ENCODE results near the gene HIP1.
"Not testable (repeated sequence)": the region's sequence is repeated elsewhere in the genome, so short reads cannot be mapped to it uniquely, and the experiment has no call there.

Gene HIP1

GRCh38 chr7:75738604-75738974 lies at the start of gene HIP1:
Gene HIP1 (minus strand): TSS chr7:75738941. CDS start chr7:75738920, 21 bp downstream.
- DNase-seq = no peak

GRCh38 chr7:75788154-75788847 lies 49.6 kb upstream of the HIP1 start:
- DNase-seq = not testable (repeated sequence)

DNA sequence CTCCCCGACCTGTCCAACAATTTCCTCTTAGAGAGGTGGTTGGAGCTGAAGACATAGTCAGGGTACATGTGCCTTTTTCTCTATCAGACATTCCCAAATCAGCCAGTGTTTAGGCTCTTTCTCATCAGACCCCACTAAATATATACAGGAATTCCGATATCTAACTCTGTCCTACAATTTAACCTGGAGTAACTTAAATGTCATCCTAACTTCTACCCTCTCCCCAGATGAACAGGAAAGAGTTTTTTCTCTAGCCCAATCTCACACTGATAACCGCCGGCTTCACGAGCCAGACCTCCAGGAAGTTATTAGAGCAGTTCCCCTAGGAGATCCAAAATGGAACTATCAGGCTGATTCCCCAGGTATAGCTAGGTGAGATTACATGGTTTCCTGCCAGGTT lies 44.3 kb upstream of the HIP1 start:
- DNase-seq = not testable (repeated sequence)

GRCh38 chr7:75780647-75781273 lies 42.0 kb upstream of the HIP1 start:
- not testable (repeated sequence) for DNase-seq

GRCh38 chr7:75779516-75779915 lies 40.8 kb upstream of the HIP1 start:
- not testable (repeated sequence) for DNase-seq

DNA sequence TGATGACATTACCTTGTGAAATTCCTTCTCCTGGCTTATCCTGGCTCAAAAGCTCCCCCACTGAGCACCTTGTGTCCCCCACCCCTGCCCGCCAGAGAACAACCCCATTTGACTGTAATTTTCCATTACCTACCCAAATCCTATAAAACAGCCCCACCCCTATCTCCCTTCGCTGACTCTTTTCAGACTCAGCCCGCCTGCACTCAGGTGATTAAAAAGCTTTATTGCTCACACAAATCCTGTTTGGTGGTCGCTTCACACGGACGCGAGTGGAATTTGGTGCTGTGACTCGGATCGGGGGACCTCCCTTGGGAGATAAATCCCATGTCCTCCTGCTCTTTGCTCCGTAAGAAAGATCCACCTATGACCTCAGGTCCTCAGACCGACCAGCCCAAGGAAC lies 40.3 kb upstream of the HIP1 start:
- DNase-seq = not testable (repeated sequence)

DNA sequence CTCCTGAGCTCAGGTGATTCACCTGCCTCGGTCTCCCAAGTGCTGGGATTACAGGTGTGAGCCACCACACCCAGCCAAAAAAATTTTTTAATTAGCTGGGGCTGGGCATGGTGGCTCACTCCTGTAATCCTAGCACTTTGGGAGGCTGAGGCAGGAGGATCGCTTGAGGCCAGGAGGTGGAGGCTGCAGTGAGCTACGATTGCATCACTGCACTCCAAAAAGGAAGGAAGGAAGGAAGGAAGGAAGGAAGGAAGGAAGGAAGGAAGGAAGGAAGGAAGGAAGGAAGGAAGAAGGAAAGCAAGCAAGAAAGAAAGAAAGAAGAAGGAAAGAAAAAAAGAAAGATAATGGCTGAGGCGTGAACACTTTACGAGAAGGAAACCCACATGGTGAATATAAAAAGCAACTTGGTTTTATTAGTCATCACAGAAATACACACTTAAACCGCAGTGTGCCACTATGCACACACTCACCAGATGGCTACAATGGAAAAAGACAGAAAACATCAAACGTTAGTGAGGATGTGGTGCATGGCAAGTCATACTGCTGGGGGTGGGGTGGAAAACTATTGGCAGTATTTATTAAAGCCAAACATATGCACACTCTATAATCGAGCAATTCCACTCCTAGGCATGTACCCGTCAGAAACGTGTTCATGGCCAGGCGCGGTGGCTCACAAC lies 37.7 kb upstream of the HIP1 start:
- peak; percentile 17 for DNase-seq

DNA sequence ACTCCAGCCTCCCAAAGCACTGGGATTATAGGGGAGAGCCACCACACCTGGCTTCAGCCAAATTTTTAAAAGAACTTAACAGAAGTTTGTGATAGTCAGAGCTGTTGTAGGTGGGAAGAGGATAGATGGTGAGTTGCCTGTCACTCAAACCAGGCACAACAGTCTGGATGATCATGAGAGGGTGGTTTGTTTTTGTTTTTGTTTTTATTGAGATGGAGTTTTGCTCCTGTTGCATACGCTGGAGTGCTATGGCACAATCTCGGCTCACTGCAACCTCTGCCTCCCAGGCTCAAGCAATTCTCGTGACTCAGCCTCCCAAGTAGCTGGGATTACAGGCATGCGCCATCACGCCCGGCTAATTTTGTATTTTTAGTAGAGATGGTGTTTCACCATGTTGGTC lies 35.2 kb upstream of the HIP1 start:
- not testable (repeated sequence) for DNase-seq

DNA sequence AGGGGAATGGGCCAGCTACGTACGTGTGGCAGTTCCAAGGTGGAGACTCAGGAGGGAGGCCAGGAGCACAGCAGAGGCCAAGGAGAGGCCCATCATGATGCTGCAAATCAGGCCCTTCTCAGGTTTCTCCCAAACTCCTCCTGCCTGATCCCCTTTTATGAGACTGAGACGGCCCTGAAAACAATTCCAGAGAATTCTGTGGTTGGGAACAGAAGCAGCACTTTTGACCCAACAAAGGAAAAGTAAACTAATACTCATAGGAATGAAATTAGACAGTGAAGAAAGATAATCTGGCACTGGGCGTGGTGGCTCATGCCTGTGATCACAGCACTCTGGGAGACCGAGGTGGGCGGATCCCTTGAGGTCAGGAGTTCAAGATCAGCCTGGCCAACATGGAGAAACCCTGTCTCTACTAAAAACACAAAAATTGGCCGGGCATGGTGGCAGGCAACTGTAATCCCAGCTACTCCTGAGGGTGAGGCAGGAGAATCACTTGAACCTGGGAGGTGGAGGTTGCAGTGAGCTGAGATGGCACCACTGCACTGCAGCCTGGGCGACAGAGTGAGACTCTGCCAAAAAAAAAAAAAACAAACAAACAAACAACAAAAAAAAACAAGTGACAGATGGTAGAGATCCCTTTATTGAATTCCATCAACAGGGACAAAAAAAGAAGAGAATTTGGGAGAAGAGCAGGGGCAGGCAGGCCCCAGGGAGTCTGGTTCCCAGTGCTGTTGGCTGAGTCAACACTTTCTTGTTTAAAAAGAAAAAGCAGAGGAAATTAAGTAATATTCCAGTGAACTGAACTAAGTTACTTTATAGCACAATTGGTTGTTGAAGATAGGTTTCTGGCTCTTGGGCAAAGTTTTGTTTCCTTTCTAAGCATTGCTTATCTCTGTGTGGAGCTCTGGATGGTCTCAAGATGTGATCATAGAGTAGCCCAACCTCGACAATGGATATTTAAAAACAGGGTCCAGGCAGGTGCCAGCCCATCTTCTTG lies 33.6 kb upstream of the HIP1 start, which contains the start of gene CCL26:
TSS of gene CCL26 (minus strand) at position 131 of the 997 bp plus-strand sequence. CDS start at position 96, 35 bp downstream.
- DNase-seq = no peak

- no peak for DNase-seq
These were observed 32.5 kb upstream of the HIP1 start for GRCh38 chr7:75771224-75771623.

DNA sequence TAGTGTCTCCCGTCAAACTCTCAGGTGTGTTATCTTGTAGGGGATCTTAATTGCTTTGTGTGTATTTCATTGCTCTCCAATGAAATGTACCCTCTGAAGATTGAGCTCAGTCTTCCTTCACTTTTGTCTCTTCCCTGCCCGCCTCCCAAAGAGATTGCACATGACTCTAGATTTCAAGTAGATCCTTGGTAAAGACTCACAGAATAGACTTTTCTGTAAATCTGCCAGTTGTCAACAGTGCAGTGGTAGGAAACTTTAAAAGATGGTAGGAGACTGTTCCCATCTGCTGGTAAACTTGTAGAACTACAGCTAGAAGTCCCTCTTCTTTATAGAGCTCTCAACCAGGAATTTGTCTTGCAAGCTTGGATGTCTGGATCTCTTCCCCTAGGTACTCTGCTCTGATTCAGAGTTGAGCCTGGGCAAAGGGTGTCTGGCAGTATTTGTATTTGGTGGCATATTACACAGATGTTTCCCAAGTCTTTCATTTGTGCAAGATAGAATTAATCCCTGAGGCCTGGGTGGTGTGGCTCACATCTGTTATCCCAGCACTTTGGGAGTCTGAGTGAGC lies 23.7 kb upstream of the HIP1 start:
- DNase-seq = peak; percentile 50

GRCh38 chr7:75761801-75762200 lies 23.1 kb upstream of the HIP1 start:
- DNase-seq = not testable (repeated sequence)

- DNase-seq = no peak
These were observed 19.8 kb upstream of the HIP1 start for GRCh38 chr7:75758491-75758890.

GRCh38 chr7:75757860-75758259 lies 19.1 kb upstream of the HIP1 start:
- DNase-seq = no peak

GRCh38 chr7:75756991-75757676 lies 18.4 kb upstream of the HIP1 start:
- DNase-seq = no peak

DNA sequence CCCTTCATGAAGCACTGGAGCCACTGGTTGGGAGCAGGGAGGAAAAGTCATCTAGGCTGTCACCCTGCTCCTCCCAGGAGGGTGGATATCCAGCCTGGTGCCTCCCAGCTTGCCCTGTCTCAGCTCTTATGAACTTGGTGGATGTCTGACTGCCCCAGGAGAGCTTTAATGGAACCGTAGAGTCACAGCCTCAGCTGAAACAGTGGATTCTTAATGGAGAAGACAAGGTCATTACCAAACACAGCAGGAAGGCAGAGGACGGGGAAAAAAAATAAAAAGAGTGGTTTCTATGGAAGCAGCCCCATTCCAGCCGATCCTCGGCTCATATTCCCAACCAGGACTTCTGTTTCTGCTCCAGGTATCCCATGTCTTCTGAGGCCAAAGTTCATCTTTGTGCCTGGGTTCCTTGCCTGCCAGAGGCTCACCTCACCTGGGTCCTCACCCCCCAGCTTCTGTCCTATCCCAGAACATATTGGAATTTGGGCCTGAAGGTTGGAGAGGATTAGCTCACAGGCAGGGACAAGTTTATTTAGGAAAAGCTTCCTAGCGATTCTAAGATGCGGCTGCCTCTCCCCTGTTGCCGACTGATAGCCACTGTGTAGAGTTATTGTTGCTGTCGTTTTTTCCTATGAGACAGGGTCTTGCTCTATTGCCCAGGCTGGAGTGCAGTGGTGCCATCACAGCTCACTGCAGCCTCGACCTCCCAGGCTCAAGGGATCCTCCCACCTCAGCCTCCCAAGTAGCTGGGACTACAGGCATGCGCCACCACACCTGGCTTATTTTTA lies 17.7 kb upstream of the HIP1 start:
- DNase-seq = no peak

GRCh38 chr7:75743455-75743859 lies 4.7 kb upstream of the HIP1 start:
- DNase-seq = no peak

DNA sequence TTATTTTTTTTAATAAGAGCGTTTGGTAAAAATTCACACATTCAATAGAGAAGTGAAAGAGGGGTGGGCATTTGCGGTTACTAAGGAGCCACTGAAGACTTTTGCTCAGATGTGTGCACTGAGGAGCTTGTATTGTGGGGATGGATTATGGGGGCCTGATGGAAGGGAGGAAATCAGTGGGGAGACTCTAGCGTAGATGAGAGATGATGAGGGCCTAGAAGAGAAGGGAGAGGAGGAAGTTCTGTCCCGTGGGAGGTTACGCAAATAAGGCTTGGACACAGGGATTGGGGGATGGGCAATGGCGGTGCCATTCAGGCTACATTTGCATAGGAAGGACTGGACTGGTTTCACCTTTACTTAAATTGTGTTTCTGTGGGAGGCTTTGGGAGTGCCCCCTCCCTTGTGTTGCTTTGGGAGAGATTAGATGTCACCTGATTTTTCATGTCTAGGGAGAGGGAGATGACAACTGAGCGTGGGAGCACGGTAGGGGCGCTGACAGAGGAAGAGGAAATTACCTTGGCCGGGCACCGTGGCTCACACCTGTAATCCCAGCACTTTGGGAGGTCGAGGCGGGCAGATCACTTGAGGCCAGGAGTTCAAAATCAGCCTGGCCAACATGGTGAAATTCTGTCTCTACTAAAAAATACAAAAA lies 2.2 kb upstream of the HIP1 start:
- DNase-seq = no peak

DNA sequence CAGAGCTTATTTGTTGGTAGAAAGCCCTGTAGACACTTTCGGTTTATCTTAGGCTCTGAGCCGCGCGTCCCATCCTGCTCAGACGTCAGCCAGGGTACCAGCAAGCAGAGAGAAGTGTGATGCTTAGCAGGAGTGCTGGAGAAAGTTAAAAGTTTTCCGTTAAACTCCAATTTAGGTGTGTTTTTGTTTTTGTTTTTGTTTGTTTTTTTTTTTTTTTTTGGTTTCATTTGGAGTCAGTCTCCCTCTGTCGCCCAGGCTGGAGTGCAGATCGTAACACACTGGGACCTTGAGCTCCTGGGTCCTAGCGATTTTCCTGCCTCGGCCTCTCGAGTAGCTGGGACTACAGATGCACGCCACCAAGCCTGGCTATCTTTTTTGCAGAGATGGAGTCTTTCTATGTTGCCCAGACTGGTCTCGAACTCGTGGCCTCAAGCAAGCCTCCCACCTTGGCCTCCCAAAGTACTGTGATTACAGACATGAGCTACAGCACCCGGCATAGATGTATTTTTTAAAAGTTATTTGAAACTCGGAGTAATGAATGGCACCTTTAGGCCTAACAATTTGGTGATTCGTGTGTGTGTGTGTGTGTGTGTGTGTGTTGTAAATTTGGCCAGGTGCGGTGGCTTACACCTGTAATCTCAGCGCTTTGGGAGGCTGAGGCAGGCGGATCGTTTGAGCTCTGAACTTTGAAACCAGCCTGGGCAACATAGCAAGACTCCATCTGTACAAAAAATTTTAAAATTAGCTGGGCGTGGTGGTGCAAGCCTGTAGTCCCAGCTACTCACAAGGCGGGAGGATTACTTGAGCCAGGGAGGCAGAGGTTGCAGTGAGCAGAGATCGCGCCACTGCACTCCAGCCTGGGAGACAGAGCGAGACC lies 1.3 kb upstream of the HIP1 start:
- DNase-seq = no peak
